Parathyroid adenoma (tissue), 2 donors: ENCODE results near the gene OGA.

ENCODE experiments used
- H2AFZ ChIP-seq: fragments of 300-600 bp; sonication (generic); one replicate; pipeline ENCODE4 v1.7.0; 2017; ENCODE audit warnings: antibody characterized with exemption, mild to moderate bottlenecking
- H3K27ac ChIP-seq: fragments of 300-600 bp; sonication (generic); one replicate; pipeline ENCODE4 v1.7.0; 2017
- H3K27me3 ChIP-seq: fragments of 300-600 bp; sonication (generic); one replicate; pipeline ENCODE4 v1.7.0; 2017; ENCODE audit warnings: low read length; ENCODE audit not compliant: control insufficient read depth, insufficient read depth
- H3K36me3 ChIP-seq: fragments of 300-600 bp; sonication (generic); one replicate; pipeline ENCODE4 v1.7.0; 2017; ENCODE audit warnings: low read length; ENCODE audit not compliant: control insufficient read depth, insufficient read depth
- H3K4me1 ChIP-seq: fragments of 300-600 bp; sonication (generic); one replicate; pipeline ENCODE4 v1.7.0; 2017; ENCODE audit warnings: control low read depth
- H3K4me2 ChIP-seq: fragments of 300-600 bp; sonication (generic); one replicate; pipeline ENCODE4 v1.7.0; 2017; ENCODE audit warnings: low read length
- H3K4me3 ChIP-seq: fragments of 300-600 bp; sonication (generic); one replicate; pipeline ENCODE4 v1.7.0; 2017; ENCODE audit warnings: low read depth, low read length
- H3K79me2 ChIP-seq: fragments of 300-600 bp; sonication (generic); one replicate; pipeline ENCODE4 v1.7.0; 2017; ENCODE audit warnings: control low read depth
- H3K9ac ChIP-seq: fragments of 300-600 bp; sonication (generic); one replicate; pipeline ENCODE4 v1.7.0; 2017; ENCODE audit warnings: mild to moderate bottlenecking
- H3K9me3 ChIP-seq: fragments of 300-600 bp; sonication (generic); one replicate; pipeline ENCODE4 v1.7.0; 2017; ENCODE audit warnings: low read length; ENCODE audit not compliant: control insufficient read depth
- CTCF ChIP-seq: fragments of 300-600 bp; sonication (generic); IDR thresholded peaks from one replicate; pipeline ENCODE4 v1.7.0; 2017; ENCODE audit warnings: antibody characterized with exemption, mild to moderate bottlenecking
- donor health status: primary hyperparathyroidism.

The OGA gene

GRCh38 chr10:101857802-101858476 lies 39.7 kb upstream of the OGA start:
- Histone ChIP-seq H3K4me1 (no peaks in the 10 kb centered on the region), H2AFZ (no peak overlapping the region), H3K79me2 (peaks cover 9% of the 10 kb centered on the region), H3K9ac (no peak overlapping the region), H3K9me3 (no peaks in the 10 kb centered on the region), H3K4me3 (no peak overlapping the region), H3K4me2 (no peak overlapping the region), H3K27me3 (no peaks in the 10 kb centered on the region), H3K36me3 (peaks cover 3% of the 10 kb centered on the region), H3K27ac (no peak overlapping the region)
- TF ChIP-seq CTCF, result no peak

- no peak for TF ChIP-seq CTCF
- H3K27ac ChIP-seq, result no peak overlapping the region
Observed at GRCh38 chr10:101856626-101857025, 38.4 kb upstream of the OGA start.

GRCh38 chr10:101851411-101852116 lies 33.3 kb upstream of the OGA start:
- H3K79me2 ChIP-seq, result peaks cover 3% of the 10 kb centered on the region
- H3K27me3 ChIP-seq, result no peaks in the 10 kb centered on the region
- no peak for TF ChIP-seq CTCF
- H3K9me3 ChIP-seq, result no peaks in the 10 kb centered on the region
- H3K4me3 ChIP-seq, result no peak overlapping the region
- no peak overlapping the region for H2AFZ ChIP-seq
- no peaks in the 10 kb centered on the region for H3K4me1 ChIP-seq
- H3K27ac ChIP-seq, result no peak overlapping the region
- no peak overlapping the region for H3K9ac ChIP-seq
- no peaks in the 10 kb centered on the region for H3K36me3 ChIP-seq
- no peak overlapping the region for H3K4me2 ChIP-seq

More at GRCh38 chr10:101856626-101857025, 38.4 kb upstream of the OGA start:
- H3K9me3 ChIP-seq, result no peaks in the 10 kb centered on the region
- H3K9ac ChIP-seq, result no peak overlapping the region
- no peak overlapping the region for H3K4me3 ChIP-seq
- no peaks in the 10 kb centered on the region for H3K27me3 ChIP-seq
- peaks cover 9% of the 10 kb centered on the region for H3K79me2 ChIP-seq
- H2AFZ ChIP-seq, result no peak overlapping the region
- H3K36me3 ChIP-seq, result peaks cover 3% of the 10 kb centered on the region
- no peaks in the 10 kb centered on the region for H3K4me1 ChIP-seq
- H3K4me2 ChIP-seq, result no peak overlapping the region

GRCh38 chr10:101850749-101851148 lies 32.5 kb upstream of the OGA start:
- Histone ChIP-seq H2AFZ (no peak overlapping the region), H3K27me3 (no peaks in the 10 kb centered on the region), H3K4me2 (no peak overlapping the region), H3K79me2 (peaks cover 3% of the 10 kb centered on the region), H3K4me3 (no peak overlapping the region), H3K36me3 (no peaks in the 10 kb centered on the region), H3K27ac (no peak overlapping the region), H3K4me1 (no peaks in the 10 kb centered on the region), H3K9ac (no peak overlapping the region), H3K9me3 (no peaks in the 10 kb centered on the region)
- TF ChIP-seq CTCF, result no peak
